ENCODE measurements around the gene NTNG1. TPM values are rescaled to one million over a fixed set of nuclear protein-coding genes. Genes with fewer than 3 reads are reported as not detected.
A peak's percentile ranks its signal among the peaks of the same experiment; 100 is the strongest.

Gene NTNG1
- total and polyA plus RNA-seq, 5 donors from 2014 or later: not detected

DNA sequence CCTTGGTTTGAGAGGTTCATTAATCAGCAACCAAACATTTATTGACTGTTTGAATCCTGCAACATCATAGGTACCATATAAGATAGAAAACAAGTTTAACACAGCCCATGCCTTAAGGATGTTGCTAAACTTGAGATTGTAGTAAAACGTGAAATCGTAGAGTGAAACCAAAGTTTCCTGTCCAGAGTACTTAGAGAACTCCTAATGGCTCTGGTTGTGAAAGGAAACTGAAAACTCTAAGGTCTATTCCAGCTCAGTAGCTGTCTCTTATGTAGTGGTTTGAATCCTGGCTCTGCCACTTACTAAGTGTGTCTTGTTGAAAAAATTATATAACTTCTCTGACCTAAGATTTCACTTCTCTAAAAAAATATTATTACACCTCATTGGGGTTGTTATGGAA lies 310.9 kb downstream of the NTNG1 start:
- peaks cover 0 to 2% (median 0%) of the 10 kb centered on the region in 7 donors for H3K9me3 Mint-ChIP-seq
- Histone ChIP-seq H3K4me1 (ENCODE audit: control insufficient read depth, insufficient read depth, low read length, poor library complexity, severe bottlenecking) (no peaks in the 10 kb centered on the region), H3K27me3 (ENCODE audit: control insufficient read depth, insufficient read depth, low read length) (no peaks in the 10 kb centered on the region), H3K4me3 (ENCODE audit: low read depth, low read length) (no peak overlapping the region), H3K36me3 (ENCODE audit: control insufficient read depth, insufficient read depth, low read length) (no peaks in the 10 kb centered on the region), H3K27ac (ENCODE audit: insufficient read depth, low read length, poor library complexity, severe bottlenecking) (no peak overlapping the region), H3K9me3 (ENCODE audit: control insufficient read depth in 2 of 2, low read length in 2 of 2) (no peaks in the 10 kb centered on the region)
- H3K4me1 Mint-ChIP-seq: no peaks in the 10 kb centered on the region
- H3K4me3 Mint-ChIP-seq: no peak overlapping the region
- no peak for ATAC-seq (ENCODE audit: low read depth in 2 of 2)
- DNase-seq: no peak
- peaks cover 5% of the 10 kb centered on the region for H3K27me3 Mint-ChIP-seq
- no peak overlapping the region for H3K27ac Mint-ChIP-seq
- no peaks in the 10 kb centered on the region for H3K36me3 Mint-ChIP-seq

DNA sequence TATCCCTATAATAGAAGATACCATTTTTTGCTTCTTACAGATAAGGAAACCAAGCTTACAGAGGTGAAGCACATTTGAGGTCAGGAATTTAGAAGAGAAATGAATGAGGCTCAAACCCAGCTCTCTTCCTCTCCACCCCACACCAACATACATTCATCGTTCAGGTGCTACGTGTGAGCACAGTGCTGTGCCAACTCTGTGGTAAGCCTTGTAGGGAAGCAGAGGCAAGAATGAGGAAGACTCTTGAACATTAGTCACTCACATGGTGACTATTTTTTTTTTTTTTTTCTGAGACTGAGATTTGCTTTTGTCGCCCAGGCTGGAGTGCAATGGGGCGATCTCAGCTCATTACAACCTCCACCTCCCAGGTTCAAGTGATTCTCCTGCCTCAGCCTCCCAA lies 314.0 kb downstream of the NTNG1 start:
- H3K9me3 Mint-ChIP-seq: peaks cover 0 to 2% (median 0%) of the 10 kb centered on the region in 7 donors
- ATAC-seq (ENCODE audit: low read depth in 2 of 2) (no peak), DNase-seq (no peak)
- no peaks in the 10 kb centered on the region for H3K27me3 ChIP-seq (ENCODE audit: control insufficient read depth, insufficient read depth, low read length)
- no peak overlapping the region for H3K27ac Mint-ChIP-seq
- H3K27ac ChIP-seq (ENCODE audit: insufficient read depth, low read length, poor library complexity, severe bottlenecking): no peak overlapping the region
- H3K36me3 Mint-ChIP-seq: no peaks in the 10 kb centered on the region
- H3K4me3 Mint-ChIP-seq: peak overlapping the region in 1 of 4 donors; percentile 75
- H3K36me3 ChIP-seq (ENCODE audit: control insufficient read depth, insufficient read depth, low read length): no peaks in the 10 kb centered on the region
- no peaks in the 10 kb centered on the region for H3K4me1 Mint-ChIP-seq
- H3K4me3 ChIP-seq (ENCODE audit: low read depth, low read length): no peak overlapping the region
- no peaks in the 10 kb centered on the region for H3K4me1 ChIP-seq (ENCODE audit: control insufficient read depth, insufficient read depth, low read length, poor library complexity, severe bottlenecking)
- peaks cover 5% of the 10 kb centered on the region for H3K27me3 Mint-ChIP-seq
- H3K9me3 ChIP-seq (ENCODE audit: control insufficient read depth in 2 of 2, low read length in 2 of 2): no peaks in the 10 kb centered on the region

DNA sequence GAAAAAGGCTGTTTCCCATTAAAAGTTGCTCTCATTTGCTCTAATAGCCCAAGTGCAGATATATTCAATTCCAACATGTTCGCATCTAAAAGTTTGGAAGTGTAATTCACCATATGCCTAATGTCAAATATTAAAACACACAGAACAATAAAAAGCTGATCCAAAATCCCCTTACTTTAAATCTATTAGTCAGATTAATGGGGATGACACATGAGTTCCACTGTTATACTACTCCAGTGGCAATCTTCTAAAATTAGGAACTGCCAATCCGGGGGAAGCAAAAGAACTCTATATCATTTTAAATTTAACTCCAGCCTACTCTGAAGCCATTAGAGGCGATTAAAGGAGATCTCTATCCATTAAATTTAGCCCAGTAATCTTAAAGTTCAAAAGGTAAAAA lies 317.1 kb downstream of the NTNG1 start:
- Histone ChIP-seq H3K9me3 (ENCODE audit: control insufficient read depth in 2 of 2, low read length in 2 of 2) (no peaks in the 10 kb centered on the region), H3K4me1 (ENCODE audit: control insufficient read depth, insufficient read depth, low read length, poor library complexity, severe bottlenecking) (no peaks in the 10 kb centered on the region), H3K27me3 (ENCODE audit: control insufficient read depth, insufficient read depth, low read length) (peaks cover under 1% of the 10 kb centered on the region), H3K4me3 (ENCODE audit: low read depth, low read length) (no peak overlapping the region), H3K36me3 (ENCODE audit: control insufficient read depth, insufficient read depth, low read length) (no peaks in the 10 kb centered on the region), H3K27ac (ENCODE audit: insufficient read depth, low read length, poor library complexity, severe bottlenecking) (no peak overlapping the region)
- Mint-ChIP-seq H3K27me3 (peaks cover 11% of the 10 kb centered on the region), H3K4me3 (no peak overlapping the region), H3K9me3 (no peaks in the 10 kb centered on the region), H3K36me3 (no peaks in the 10 kb centered on the region), H3K4me1 (no peaks in the 10 kb centered on the region), H3K27ac (no peak overlapping the region)
- no peak for DNase-seq
- no peak for ATAC-seq (ENCODE audit: low read depth in 2 of 2)

DNA sequence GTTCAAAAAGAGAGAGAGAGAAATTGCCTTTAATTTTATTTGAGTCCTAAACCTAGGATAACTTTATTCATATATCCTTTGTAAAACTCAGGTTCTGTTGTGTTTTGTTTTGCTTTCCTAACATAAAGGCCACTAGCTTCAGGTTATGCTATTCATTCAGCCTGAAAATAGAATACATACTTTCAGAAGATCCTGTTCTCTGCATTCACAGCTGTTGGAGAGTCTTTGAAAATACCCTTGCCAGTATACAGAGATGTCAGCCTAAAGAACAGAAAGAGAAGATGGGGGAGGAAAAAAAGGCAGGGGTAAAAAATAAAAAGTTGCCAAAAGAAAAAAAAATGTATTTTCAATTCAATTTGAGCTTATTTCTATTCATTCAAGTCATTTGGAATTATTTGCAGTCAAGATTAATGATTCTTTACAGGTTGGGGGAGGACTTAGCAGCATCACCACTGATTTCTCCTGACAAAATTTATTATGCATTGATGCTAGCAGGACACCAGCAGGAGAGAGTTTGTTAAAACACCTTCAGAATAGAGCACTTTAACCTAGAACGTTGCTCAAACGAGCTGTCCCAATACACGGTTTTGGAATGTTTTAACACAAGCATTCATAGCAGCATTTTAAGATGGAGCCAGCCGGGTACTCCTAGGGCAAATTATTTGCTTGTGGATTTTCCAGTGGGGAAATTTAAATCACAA lies 318.5 kb downstream of the NTNG1 start:
- Histone ChIP-seq H3K4me1 (ENCODE audit: control insufficient read depth, insufficient read depth, low read length, poor library complexity, severe bottlenecking) (no peaks in the 10 kb centered on the region), H3K27me3 (ENCODE audit: control insufficient read depth, insufficient read depth, low read length) (peaks cover 2% of the 10 kb centered on the region), H3K27ac (ENCODE audit: insufficient read depth, low read length, poor library complexity, severe bottlenecking) (no peak overlapping the region), H3K4me3 (ENCODE audit: low read depth, low read length) (no peak overlapping the region), H3K36me3 (ENCODE audit: control insufficient read depth, insufficient read depth, low read length) (no peaks in the 10 kb centered on the region), H3K9me3 (ENCODE audit: control insufficient read depth in 2 of 2, low read length in 2 of 2) (no peaks in the 10 kb centered on the region)
- H3K36me3 Mint-ChIP-seq: no peaks in the 10 kb centered on the region
- no peaks in the 10 kb centered on the region for H3K4me1 Mint-ChIP-seq
- H3K4me3 Mint-ChIP-seq: no peak overlapping the region
- ATAC-seq (ENCODE audit: low read depth in 2 of 2) (no peak), DNase-seq (no peak)
- no peaks in the 10 kb centered on the region for H3K9me3 Mint-ChIP-seq
- no peak overlapping the region for H3K27ac Mint-ChIP-seq
- peaks cover 11% of the 10 kb centered on the region for H3K27me3 Mint-ChIP-seq

DNA sequence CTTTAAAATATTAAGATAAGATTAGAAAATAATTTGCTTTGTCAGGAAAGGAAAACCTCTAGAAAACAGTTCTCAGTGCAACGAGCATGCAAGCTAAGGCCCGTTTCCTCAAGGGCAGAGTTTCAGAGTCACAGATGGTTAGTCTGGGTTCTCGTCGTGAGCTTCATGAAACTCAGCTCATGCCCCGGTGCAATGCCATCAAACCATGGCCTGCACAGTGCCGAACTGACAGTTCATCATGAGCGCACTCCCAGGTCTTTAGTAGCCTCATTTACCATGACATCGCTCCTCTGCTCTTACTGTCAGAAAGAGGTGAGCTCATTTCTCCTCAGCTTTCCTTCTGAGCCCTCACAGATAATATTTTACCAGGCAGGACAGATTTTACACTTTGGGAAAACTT lies 319.2 kb downstream of the NTNG1 start:
- no peaks in the 10 kb centered on the region for H3K4me1 Mint-ChIP-seq
- Histone ChIP-seq H3K27me3 (ENCODE audit: control insufficient read depth, insufficient read depth, low read length) (peaks cover 2% of the 10 kb centered on the region), H3K4me1 (ENCODE audit: control insufficient read depth, insufficient read depth, low read length, poor library complexity, severe bottlenecking) (no peaks in the 10 kb centered on the region), H3K9me3 (ENCODE audit: control insufficient read depth in 2 of 2, low read length in 2 of 2) (no peaks in the 10 kb centered on the region), H3K4me3 (ENCODE audit: low read depth, low read length) (no peak overlapping the region), H3K27ac (ENCODE audit: insufficient read depth, low read length, poor library complexity, severe bottlenecking) (no peak overlapping the region), H3K36me3 (ENCODE audit: control insufficient read depth, insufficient read depth, low read length) (no peaks in the 10 kb centered on the region)
- H3K27ac Mint-ChIP-seq: no peak overlapping the region
- H3K4me3 Mint-ChIP-seq: no peak overlapping the region
- H3K27me3 Mint-ChIP-seq: peaks cover 10% of the 10 kb centered on the region
- H3K9me3 Mint-ChIP-seq: peaks cover 0 to 3% (median 0%) of the 10 kb centered on the region in 7 donors
- ATAC-seq (ENCODE audit: low read depth in 2 of 2) (no peak), DNase-seq (no peak)
- H3K36me3 Mint-ChIP-seq: no peaks in the 10 kb centered on the region

DNA sequence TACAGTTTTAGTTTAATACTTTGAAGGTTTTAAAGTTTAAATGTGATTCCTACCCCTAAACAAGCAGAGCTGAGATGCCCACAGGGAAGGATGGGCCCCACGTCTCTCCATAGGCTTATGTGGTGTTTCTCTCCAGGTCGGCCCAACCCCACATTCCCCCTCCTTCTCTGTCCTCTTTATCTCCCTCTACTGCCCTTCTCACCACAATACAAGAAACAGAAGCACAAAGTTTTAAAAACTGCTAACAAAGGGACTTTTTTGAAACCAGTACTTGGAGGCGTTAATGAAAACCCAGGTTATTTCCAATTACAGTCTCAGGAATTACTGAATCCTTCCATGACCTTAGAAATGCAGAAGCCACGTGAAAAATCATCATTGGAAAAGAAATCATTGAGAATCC lies 324.0 kb downstream of the NTNG1 start:
- peaks cover 12% of the 10 kb centered on the region for H3K27me3 ChIP-seq (ENCODE audit: control insufficient read depth, insufficient read depth, low read length)
- no peaks in the 10 kb centered on the region for H3K4me1 Mint-ChIP-seq
- no peaks in the 10 kb centered on the region for H3K36me3 ChIP-seq (ENCODE audit: control insufficient read depth, insufficient read depth, low read length)
- H3K27ac ChIP-seq (ENCODE audit: insufficient read depth, low read length, poor library complexity, severe bottlenecking): no peak overlapping the region
- no peak overlapping the region for H3K4me3 ChIP-seq (ENCODE audit: low read depth, low read length)
- H3K4me1 ChIP-seq (ENCODE audit: control insufficient read depth, insufficient read depth, low read length, poor library complexity, severe bottlenecking): no peaks in the 10 kb centered on the region
- no peaks in the 10 kb centered on the region for H3K36me3 Mint-ChIP-seq
- ATAC-seq (ENCODE audit: low read depth in 2 of 2) (no peak), DNase-seq (no peak)
- no peak overlapping the region for H3K4me3 Mint-ChIP-seq
- H3K27me3 Mint-ChIP-seq: peaks cover 10% of the 10 kb centered on the region
- no peak overlapping the region for H3K27ac Mint-ChIP-seq
- no peaks in the 10 kb centered on the region for H3K9me3 ChIP-seq (ENCODE audit: control insufficient read depth in 2 of 2, low read length in 2 of 2)
- H3K9me3 Mint-ChIP-seq: peaks cover 0 to 7% (median 0%) of the 10 kb centered on the region in 7 donors

DNA sequence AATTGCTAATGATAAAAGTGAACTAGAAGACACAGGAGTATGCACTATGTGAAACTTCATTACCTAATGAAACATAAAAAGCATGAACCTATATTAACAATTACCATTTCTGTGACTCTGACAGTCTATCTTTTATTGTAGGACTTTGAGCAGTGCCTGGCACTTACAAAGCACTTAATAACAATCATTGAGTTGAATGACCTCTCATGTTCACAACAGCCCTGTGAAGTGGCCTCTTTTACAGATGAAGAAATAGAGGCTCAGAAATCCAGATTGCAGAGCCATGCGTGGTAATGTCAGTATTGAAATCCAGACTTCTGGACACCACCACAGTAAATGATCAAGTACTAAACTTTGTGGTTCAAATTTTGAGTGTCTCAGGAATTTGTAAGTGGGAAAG lies 326.4 kb downstream of the NTNG1 start:
- DNase-seq (no peak), ATAC-seq (ENCODE audit: low read depth in 2 of 2) (no peak)
- Histone ChIP-seq H3K4me1 (ENCODE audit: control insufficient read depth, insufficient read depth, low read length, poor library complexity, severe bottlenecking) (no peaks in the 10 kb centered on the region), H3K4me3 (ENCODE audit: low read depth, low read length) (no peak overlapping the region), H3K36me3 (ENCODE audit: control insufficient read depth, insufficient read depth, low read length) (no peaks in the 10 kb centered on the region), H3K27me3 (ENCODE audit: control insufficient read depth, insufficient read depth, low read length) (peaks cover 12% of the 10 kb centered on the region), H3K9me3 (ENCODE audit: control insufficient read depth in 2 of 2, low read length in 2 of 2) (no peaks in the 10 kb centered on the region), H3K27ac (ENCODE audit: insufficient read depth, low read length, poor library complexity, severe bottlenecking) (no peak overlapping the region)
- H3K27ac Mint-ChIP-seq: no peak overlapping the region
- peaks cover 4% of the 10 kb centered on the region for H3K27me3 Mint-ChIP-seq
- H3K36me3 Mint-ChIP-seq: no peaks in the 10 kb centered on the region
- H3K4me1 Mint-ChIP-seq: no peaks in the 10 kb centered on the region
- peaks cover 0 to 7% (median 0%) of the 10 kb centered on the region in 7 donors for H3K9me3 Mint-ChIP-seq
- no peak overlapping the region for H3K4me3 Mint-ChIP-seq

DNA sequence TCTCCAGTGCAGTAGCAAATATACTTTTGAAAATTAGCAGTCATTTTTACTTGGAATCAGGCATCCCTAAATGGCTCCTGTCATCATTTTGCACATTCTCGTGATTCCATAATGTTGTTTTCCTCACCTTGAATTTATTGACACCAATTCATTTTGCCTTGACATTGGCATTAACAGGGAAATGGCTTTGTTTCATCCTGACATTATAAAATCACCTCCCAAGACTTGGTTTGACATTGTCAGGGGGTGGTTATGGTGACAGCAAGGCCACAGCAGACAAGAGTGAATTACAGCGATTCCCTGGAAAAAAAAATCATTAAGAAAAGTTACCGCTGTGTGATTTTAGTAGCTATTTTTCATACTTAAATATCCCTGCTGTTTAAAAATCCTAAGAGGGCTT lies 327.0 kb downstream of the NTNG1 start:
- no peak for ATAC-seq (ENCODE audit: low read depth in 2 of 2)
- Mint-ChIP-seq H3K27ac (no peak overlapping the region), H3K4me1 (no peaks in the 10 kb centered on the region), H3K4me3 (no peak overlapping the region), H3K36me3 (no peaks in the 10 kb centered on the region), H3K9me3 (peaks cover 0 to 7% (median 0%) of the 10 kb centered on the region in 7 donors), H3K27me3 (peaks cover 4% of the 10 kb centered on the region)
- Histone ChIP-seq H3K4me3 (ENCODE audit: low read depth, low read length) (no peak overlapping the region), H3K27ac (ENCODE audit: insufficient read depth, low read length, poor library complexity, severe bottlenecking) (no peak overlapping the region), H3K4me1 (ENCODE audit: control insufficient read depth, insufficient read depth, low read length, poor library complexity, severe bottlenecking) (no peaks in the 10 kb centered on the region), H3K9me3 (ENCODE audit: control insufficient read depth in 2 of 2, low read length in 2 of 2) (no peaks in the 10 kb centered on the region), H3K27me3 (ENCODE audit: control insufficient read depth, insufficient read depth, low read length) (peaks cover 12% of the 10 kb centered on the region), H3K36me3 (ENCODE audit: control insufficient read depth, insufficient read depth, low read length) (no peaks in the 10 kb centered on the region)
- no peak for DNase-seq
